ENCODE results near the gene SAMD13. TPM values are rescaled to one million over a fixed set of nuclear protein-coding genes. Genes with fewer than 3 reads are reported as not detected.
"Not testable (repeated sequence)": the region's sequence is repeated elsewhere in the genome, so short reads cannot be mapped to it uniquely, and the experiment has no call there.

SAMD13 gene
- total and polyA plus RNA-seq, 4 experiments from 2014 or later = 0.22 TPM; not detected in 3

GRCh38 chr1:84283381-84283780 is 18.1 kb upstream of the SAMD13 start:
- ChIA-PET POLR2A (ENCODE audit: partially characterized antibody) (no interaction called here), CTCF (ENCODE audit: partially characterized antibody) (no interaction called here)
- no peak overlapping the region for H3K27ac ChIP-seq (ENCODE audit: low read depth, low read length)
- no peak overlapping the region for H3K4me3 ChIP-seq (ENCODE audit: low read length in 2 of 2)
- peaks cover 0 to 27% (median 23%) of the 10 kb centered on the region in 8 donors for H3K9me3 Mint-ChIP-seq
- DNase-seq = no peak
- H3K9me3 ChIP-seq (ENCODE audit: control insufficient read depth in 1 of 2, low read length in 2 of 2) = no peaks in the 10 kb centered on the region
- H3K36me3 ChIP-seq (ENCODE audit: insufficient read depth, low read length) = no peaks in the 10 kb centered on the region
- H3K36me3 Mint-ChIP-seq = peaks cover 5 to 8% of the 10 kb centered on the region in 2 donors
- no peaks in the 10 kb centered on the region for H3K27me3 ChIP-seq (ENCODE audit: insufficient read depth, low read length)
- no peak overlapping the region for H3K27ac Mint-ChIP-seq
- H3K4me1 Mint-ChIP-seq = no peaks in the 10 kb centered on the region
- H3K4me1 ChIP-seq (ENCODE audit: insufficient read depth, low read length) = no peaks in the 10 kb centered on the region
- H3K4me3 Mint-ChIP-seq = no peak overlapping the region
- intact Hi-C loops (cut with micrococcal nuclease) = no loop called here
- H3K27me3 Mint-ChIP-seq = peaks cover 14 to 15% of the 10 kb centered on the region in 2 donors

- intact Hi-C loops (cut with micrococcal nuclease) = no loop called here
- Histone ChIP-seq H3K36me3 (ENCODE audit: insufficient read depth, low read length) (no peaks in the 10 kb centered on the region), H3K27me3 (ENCODE audit: insufficient read depth, low read length) (no peaks in the 10 kb centered on the region), H3K4me1 (ENCODE audit: insufficient read depth, low read length) (no peaks in the 10 kb centered on the region), H3K4me3 (ENCODE audit: low read length in 2 of 2) (no peak overlapping the region), H3K9me3 (ENCODE audit: control insufficient read depth in 1 of 2, low read length in 2 of 2) (no peaks in the 10 kb centered on the region), H3K27ac (ENCODE audit: low read depth, low read length) (no peak overlapping the region)
- Mint-ChIP-seq H3K27ac (no peak overlapping the region), H3K4me1 (no peaks in the 10 kb centered on the region), H3K36me3 (peaks cover 7 to 14% of the 10 kb centered on the region in 2 donors), H3K27me3 (peaks cover 14 to 15% of the 10 kb centered on the region in 2 donors), H3K4me3 (no peak overlapping the region), H3K9me3 (peaks cover 3 to 39% (median 33%) of the 10 kb centered on the region in 8 donors)
- no peak for DNase-seq
- ChIA-PET CTCF (ENCODE audit: partially characterized antibody) (no interaction called here), POLR2A (ENCODE audit: partially characterized antibody) (no interaction called here)
Observed at GRCh38 chr1:84286071-84286470, 15.4 kb upstream of the SAMD13 start.

GRCh38 chr1:84287389-84287788 is 14.1 kb upstream of the SAMD13 start:
- peaks cover 3 to 41% (median 34%) of the 10 kb centered on the region in 8 donors for H3K9me3 Mint-ChIP-seq
- H3K27ac ChIP-seq (ENCODE audit: low read depth, low read length); H3K4me1 ChIP-seq (ENCODE audit: insufficient read depth, low read length); POLR2A ChIA-PET (ENCODE audit: partially characterized antibody); H3K9me3 ChIP-seq (ENCODE audit: control insufficient read depth in 1 of 2, low read length in 2 of 2); H3K27me3 ChIP-seq (ENCODE audit: insufficient read depth, low read length); CTCF ChIA-PET (ENCODE audit: partially characterized antibody); H3K4me3 Mint-ChIP-seq; intact Hi-C loops (cut with micrococcal nuclease); H3K4me1 Mint-ChIP-seq; H3K4me3 ChIP-seq (ENCODE audit: low read length in 2 of 2); H3K36me3 ChIP-seq (ENCODE audit: insufficient read depth, low read length); DNase-seq: not testable (repeated sequence)
- H3K27ac Mint-ChIP-seq = peak overlapping the region in 1 of 7 donors; percentile 4
- peaks cover 7 to 14% of the 10 kb centered on the region in 2 donors for H3K36me3 Mint-ChIP-seq
- peaks cover 19 to 24% of the 10 kb centered on the region in 2 donors for H3K27me3 Mint-ChIP-seq

GRCh38 chr1:84289169-84289785 is 12.2 kb upstream of the SAMD13 start:
- intact Hi-C loops (cut with micrococcal nuclease) = no loop called here
- no peaks in the 10 kb centered on the region for H3K27me3 ChIP-seq (ENCODE audit: insufficient read depth, low read length)
- Mint-ChIP-seq H3K27me3 (peaks cover 21% of the 10 kb centered on the region in 2 donors), H3K27ac (no peak overlapping the region), H3K9me3 (peaks cover 3 to 46% (median 34%) of the 10 kb centered on the region in 8 donors), H3K36me3 (peaks cover 7 to 16% of the 10 kb centered on the region in 2 donors), H3K4me1 (no peaks in the 10 kb centered on the region), H3K4me3 (no peak overlapping the region)
- H3K36me3 ChIP-seq (ENCODE audit: insufficient read depth, low read length) = no peaks in the 10 kb centered on the region
- H3K4me3 ChIP-seq (ENCODE audit: low read length in 2 of 2) = no peak overlapping the region
- ChIA-PET POLR2A (ENCODE audit: partially characterized antibody) (no interaction called here), CTCF (ENCODE audit: partially characterized antibody) (no interaction called here)
- DNase-seq = no peak
- H3K4me1 ChIP-seq (ENCODE audit: insufficient read depth, low read length) = no peaks in the 10 kb centered on the region
- H3K27ac ChIP-seq (ENCODE audit: low read depth, low read length) = no peak overlapping the region
- H3K9me3 ChIP-seq (ENCODE audit: control insufficient read depth in 1 of 2, low read length in 2 of 2) = no peaks in the 10 kb centered on the region

- H3K27ac Mint-ChIP-seq = no peak overlapping the region
- intact Hi-C loops (cut with micrococcal nuclease) = no loop called here
- Histone ChIP-seq H3K9me3 (ENCODE audit: control insufficient read depth in 1 of 2, low read length in 2 of 2) (no peaks in the 10 kb centered on the region), H3K27me3 (ENCODE audit: insufficient read depth, low read length) (no peaks in the 10 kb centered on the region), H3K36me3 (ENCODE audit: insufficient read depth, low read length) (no peaks in the 10 kb centered on the region), H3K4me1 (ENCODE audit: insufficient read depth, low read length) (no peaks in the 10 kb centered on the region), H3K27ac (ENCODE audit: low read depth, low read length) (no peak overlapping the region), H3K4me3 (ENCODE audit: low read length in 2 of 2) (no peak overlapping the region)
- peaks cover 3 to 30% (median 22%) of the 10 kb centered on the region in 8 donors for H3K9me3 Mint-ChIP-seq
- ChIA-PET CTCF (ENCODE audit: partially characterized antibody) (no interaction called here), POLR2A (ENCODE audit: partially characterized antibody) (no interaction called here)
- H3K27me3 Mint-ChIP-seq = peaks cover 13 to 23% of the 10 kb centered on the region in 2 donors
- peaks cover 5 to 11% of the 10 kb centered on the region in 2 donors for H3K36me3 Mint-ChIP-seq
- no peak for DNase-seq
- H3K4me3 Mint-ChIP-seq = no peak overlapping the region
- H3K4me1 Mint-ChIP-seq = no peaks in the 10 kb centered on the region
Observed at GRCh38 chr1:84291882-84292655, 9.4 kb upstream of the SAMD13 start.

- intact Hi-C loops (cut with micrococcal nuclease) = no loop called here
- no peaks in the 10 kb centered on the region for H3K36me3 ChIP-seq (ENCODE audit: insufficient read depth, low read length)
- CTCF ChIA-PET (ENCODE audit: partially characterized antibody) = no interaction called here
- Mint-ChIP-seq H3K9me3 (peaks cover 1 to 19% (median 10%) of the 10 kb centered on the region in 8 donors), H3K4me3 (no peak overlapping the region), H3K4me1 (peaks cover 4 to 8% (median 6%) of the 10 kb centered on the region in 4 donors), H3K27me3 (peaks cover 13 to 26% of the 10 kb centered on the region in 2 donors), H3K36me3 (peaks cover 2 to 11% of the 10 kb centered on the region in 2 donors), H3K27ac (no peak overlapping the region)
- H3K4me1 ChIP-seq (ENCODE audit: insufficient read depth, low read length) = peaks cover 6% of the 10 kb centered on the region
- DNase-seq = no peak
- H3K27me3 ChIP-seq (ENCODE audit: insufficient read depth, low read length) = no peaks in the 10 kb centered on the region
- no peaks in the 10 kb centered on the region for H3K9me3 ChIP-seq (ENCODE audit: control insufficient read depth in 1 of 2, low read length in 2 of 2)
- H3K27ac ChIP-seq (ENCODE audit: low read depth, low read length) = no peak overlapping the region
- no peak overlapping the region for H3K4me3 ChIP-seq (ENCODE audit: low read length in 2 of 2)
- POLR2A ChIA-PET (ENCODE audit: partially characterized antibody) = no interaction called here
Observed at GRCh38 chr1:84293766-84294165, 7.7 kb upstream of the SAMD13 start.

- H3K27me3 Mint-ChIP-seq = peaks cover 13 to 29% of the 10 kb centered on the region in 2 donors
- intact Hi-C loops (cut with micrococcal nuclease) = no loop called here
- Histone ChIP-seq H3K36me3 (ENCODE audit: insufficient read depth, low read length) (no peaks in the 10 kb centered on the region), H3K27ac (ENCODE audit: low read depth, low read length) (no peak overlapping the region), H3K27me3 (ENCODE audit: insufficient read depth, low read length) (no peaks in the 10 kb centered on the region), H3K4me1 (ENCODE audit: insufficient read depth, low read length) (peaks cover 11% of the 10 kb centered on the region), H3K4me3 (ENCODE audit: low read length in 2 of 2) (no peak overlapping the region), H3K9me3 (ENCODE audit: control insufficient read depth in 1 of 2, low read length in 2 of 2) (no peaks in the 10 kb centered on the region)
- H3K36me3 Mint-ChIP-seq = peaks cover 5% of the 10 kb centered on the region in 2 donors
- ChIA-PET CTCF (ENCODE audit: partially characterized antibody) (no interaction called here), POLR2A (ENCODE audit: partially characterized antibody) (no interaction called here)
- peaks cover 8 to 16% (median 11%) of the 10 kb centered on the region in 4 donors for H3K4me1 Mint-ChIP-seq
- peaks cover 0 to 9% (median 3%) of the 10 kb centered on the region in 8 donors for H3K9me3 Mint-ChIP-seq
- no peak overlapping the region for H3K4me3 Mint-ChIP-seq
- no peak overlapping the region for H3K27ac Mint-ChIP-seq
- DNase-seq = no peak
Observed at GRCh38 chr1:84294751-84295150, 6.8 kb upstream of the SAMD13 start.

Measured in CD4-positive, alpha-beta memory T cell (primary cell).